ENCODE data around the gene RPS15. TPM values are rescaled to one million over a fixed set of nuclear protein-coding genes. Genes with fewer than 3 reads are reported as not detected.

Gene RPS15
- total and polyA plus RNA-seq, 9 of the 15 experiments (the other 6 are each of a cell fraction or from before 2014, with no cell fraction given), result 605 to 2,791 (median 957) TPM

DNA sequence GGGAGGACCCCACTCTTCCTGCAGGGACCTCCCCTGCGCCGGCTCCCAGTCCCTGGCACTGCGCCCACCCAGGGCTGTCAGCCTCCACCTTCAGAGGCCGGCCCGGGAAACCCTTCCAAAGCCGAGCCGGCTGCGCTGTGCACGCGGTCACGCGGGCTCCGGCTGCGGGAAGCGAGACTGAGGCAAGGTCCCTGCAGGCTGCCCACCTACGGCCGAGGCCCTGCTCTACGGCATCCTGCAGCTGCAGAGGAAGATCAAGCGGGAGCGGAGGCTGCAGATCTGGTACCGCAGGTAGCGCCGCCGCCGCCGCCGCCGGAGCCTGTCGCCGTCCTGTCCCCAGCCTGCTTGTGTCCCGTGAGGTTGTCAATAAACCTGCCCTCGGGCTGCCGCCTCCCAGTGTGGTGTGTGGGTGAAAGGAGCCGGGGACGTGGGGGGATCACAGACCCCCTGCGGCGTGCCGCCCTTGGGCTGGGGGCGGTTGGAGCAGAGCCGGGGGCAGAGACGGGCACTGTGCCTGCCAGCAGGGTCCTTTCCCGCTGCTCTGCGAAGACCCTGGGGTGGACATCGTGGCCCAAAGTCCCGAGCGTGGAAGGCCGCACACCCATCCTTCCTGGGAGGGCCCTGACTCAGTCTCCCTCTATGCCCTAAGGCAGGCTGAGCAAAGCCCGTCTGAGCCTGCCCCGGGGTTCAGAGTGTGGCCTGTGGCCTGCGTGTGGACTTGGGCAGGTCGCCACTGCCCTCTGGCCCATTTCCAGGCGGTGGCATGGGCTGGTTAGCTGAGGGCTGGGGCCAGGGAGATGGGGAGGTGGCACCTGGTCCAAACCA lies 42.8 kb upstream of the RPS15 start (continued):
- TF ChIP-seq CBX2 (IDR thresholded peaks at IDR 0.05; ENCODE audit: insufficient read depth, low read length, poor library complexity, severe bottlenecking) (no peak), ETV6 (IDR thresholded peaks at IDR 0.05; ENCODE audit: borderline replicate concordance in 1 of 2, low read depth in 2 of 2, low read length in 1 of 2) (no peak), ETV6 (CRISPR knock-in tag; IDR thresholded peaks at IDR 0.05; ENCODE audit: borderline replicate concordance) (no peak), ZNF133 (CRISPR knock-in tag; IDR thresholded peaks at IDR 0.05) (no peak), PHF20 (IDR thresholded peaks at IDR 0.05; ENCODE audit: partially characterized antibody) (no peak), ZKSCAN8 (CRISPR knock-in tag; IDR thresholded peaks at IDR 0.05) (no peak), RUNX1 (IDR thresholded peaks at IDR 0.05; ENCODE audit: low read depth) (no peak), TCF7L2 (IDR thresholded peaks at IDR 0.05; ENCODE audit: low read depth, low read length) (no peak), ZZZ3 (IDR thresholded peaks at IDR 0.05) (no peak), NFIC (IDR thresholded peaks at IDR 0.05) (peak; percentile 68), SUPT5H (IDR thresholded peaks at IDR 0.05) (peak; percentile 4), HCFC1 (IDR thresholded peaks at IDR 0.05; ENCODE audit: low read depth, low read length) (no peak), HNRNPLL (IDR thresholded peaks at IDR 0.05; ENCODE audit: low read depth, low read length, poor library complexity, severe bottlenecking) (no peak)
- TF ChIP-seq, protein P1, sequence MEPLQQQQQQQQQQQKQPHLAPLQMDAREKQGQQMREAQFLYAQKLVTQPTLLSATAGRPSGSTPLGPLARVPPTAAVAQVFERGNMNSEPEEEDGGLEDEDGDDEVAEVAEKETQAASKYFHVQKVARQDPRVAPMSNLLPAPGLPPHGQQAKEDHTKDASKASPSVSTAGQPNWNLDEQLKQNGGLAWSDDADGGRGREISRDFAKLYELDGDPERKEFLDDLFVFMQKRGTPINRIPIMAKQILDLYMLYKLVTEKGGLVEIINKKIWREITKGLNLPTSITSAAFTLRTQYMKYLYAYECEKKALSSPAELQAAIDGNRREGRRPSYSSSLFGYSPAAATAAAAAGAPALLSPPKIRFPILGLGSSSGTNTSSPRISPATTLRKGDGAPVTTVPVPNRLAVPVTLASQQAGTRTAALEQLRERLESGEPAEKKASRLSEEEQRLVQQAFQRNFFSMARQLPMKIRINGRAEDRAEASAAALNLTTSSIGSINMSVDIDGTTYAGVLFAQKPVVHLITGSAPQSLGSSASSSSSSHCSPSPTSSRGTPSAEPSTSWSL (CRISPR knock-in tag; IDR thresholded peaks at IDR 0.05; ENCODE audit: borderline replicate concordance), result no peak
- TF ChIP-seq, protein P2, sequence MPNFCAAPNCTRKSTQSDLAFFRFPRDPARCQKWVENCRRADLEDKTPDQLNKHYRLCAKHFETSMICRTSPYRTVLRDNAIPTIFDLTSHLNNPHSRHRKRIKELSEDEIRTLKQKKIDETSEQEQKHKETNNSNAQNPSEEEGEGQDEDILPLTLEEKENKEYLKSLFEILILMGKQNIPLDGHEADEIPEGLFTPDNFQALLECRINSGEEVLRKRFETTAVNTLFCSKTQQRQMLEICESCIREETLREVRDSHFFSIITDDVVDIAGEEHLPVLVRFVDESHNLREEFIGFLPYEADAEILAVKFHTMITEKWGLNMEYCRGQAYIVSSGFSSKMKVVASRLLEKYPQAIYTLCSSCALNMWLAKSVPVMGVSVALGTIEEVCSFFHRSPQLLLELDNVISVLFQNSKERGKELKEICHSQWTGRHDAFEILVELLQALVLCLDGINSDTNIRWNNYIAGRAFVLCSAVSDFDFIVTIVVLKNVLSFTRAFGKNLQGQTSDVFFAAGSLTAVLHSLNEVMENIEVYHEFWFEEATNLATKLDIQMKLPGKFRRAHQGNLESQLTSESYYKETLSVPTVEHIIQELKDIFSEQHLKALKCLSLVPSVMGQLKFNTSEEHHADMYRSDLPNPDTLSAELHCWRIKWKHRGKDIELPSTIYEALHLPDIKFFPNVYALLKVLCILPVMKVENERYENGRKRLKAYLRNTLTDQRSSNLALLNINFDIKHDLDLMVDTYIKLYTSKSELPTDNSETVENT (CRISPR knock-in tag; IDR thresholded peaks at IDR 0.05), result no peak
- TF ChIP-seq, protein P3, sequence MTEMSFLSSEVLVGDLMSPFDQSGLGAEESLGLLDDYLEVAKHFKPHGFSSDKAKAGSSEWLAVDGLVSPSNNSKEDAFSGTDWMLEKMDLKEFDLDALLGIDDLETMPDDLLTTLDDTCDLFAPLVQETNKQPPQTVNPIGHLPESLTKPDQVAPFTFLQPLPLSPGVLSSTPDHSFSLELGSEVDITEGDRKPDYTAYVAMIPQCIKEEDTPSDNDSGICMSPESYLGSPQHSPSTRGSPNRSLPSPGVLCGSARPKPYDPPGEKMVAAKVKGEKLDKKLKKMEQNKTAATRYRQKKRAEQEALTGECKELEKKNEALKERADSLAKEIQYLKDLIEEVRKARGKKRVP (CRISPR knock-in tag; IDR thresholded peaks at IDR 0.05), result no peak
- TF ChIP-seq, protein P4, sequence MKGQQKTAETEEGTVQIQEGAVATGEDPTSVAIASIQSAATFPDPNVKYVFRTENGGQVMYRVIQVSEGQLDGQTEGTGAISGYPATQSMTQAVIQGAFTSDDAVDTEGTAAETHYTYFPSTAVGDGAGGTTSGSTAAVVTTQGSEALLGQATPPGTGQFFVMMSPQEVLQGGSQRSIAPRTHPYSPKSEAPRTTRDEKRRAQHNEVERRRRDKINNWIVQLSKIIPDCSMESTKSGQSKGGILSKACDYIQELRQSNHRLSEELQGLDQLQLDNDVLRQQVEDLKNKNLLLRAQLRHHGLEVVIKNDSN (CRISPR knock-in tag; IDR thresholded peaks at IDR 0.05), result 0 out of 2 replicates have a peak, but pooled peaks have one; percentile 6
- TF ChIP-seq, protein P5, sequence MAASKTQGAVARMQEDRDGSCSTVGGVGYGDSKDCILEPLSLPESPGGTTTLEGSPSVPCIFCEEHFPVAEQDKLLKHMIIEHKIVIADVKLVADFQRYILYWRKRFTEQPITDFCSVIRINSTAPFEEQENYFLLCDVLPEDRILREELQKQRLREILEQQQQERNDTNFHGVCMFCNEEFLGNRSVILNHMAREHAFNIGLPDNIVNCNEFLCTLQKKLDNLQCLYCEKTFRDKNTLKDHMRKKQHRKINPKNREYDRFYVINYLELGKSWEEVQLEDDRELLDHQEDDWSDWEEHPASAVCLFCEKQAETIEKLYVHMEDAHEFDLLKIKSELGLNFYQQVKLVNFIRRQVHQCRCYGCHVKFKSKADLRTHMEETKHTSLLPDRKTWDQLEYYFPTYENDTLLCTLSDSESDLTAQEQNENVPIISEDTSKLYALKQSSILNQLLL (CRISPR knock-in tag; IDR thresholded peaks at IDR 0.05; ENCODE audit: borderline replicate concordance), result no peak

Data from K562 (cell line).